Measurements from ENCODE around the gene BCAT1.
"Not testable (repeated sequence)": the region's sequence is repeated elsewhere in the genome, so short reads cannot be mapped to it uniquely, and the experiment has no call there.

The BCAT1 gene

GRCh38 chr12:24809306-24809705, 139.6 kb downstream of the BCAT1 start:
- not testable (repeated sequence) for DNase-seq (ENCODE audit: low read depth)

DNA sequence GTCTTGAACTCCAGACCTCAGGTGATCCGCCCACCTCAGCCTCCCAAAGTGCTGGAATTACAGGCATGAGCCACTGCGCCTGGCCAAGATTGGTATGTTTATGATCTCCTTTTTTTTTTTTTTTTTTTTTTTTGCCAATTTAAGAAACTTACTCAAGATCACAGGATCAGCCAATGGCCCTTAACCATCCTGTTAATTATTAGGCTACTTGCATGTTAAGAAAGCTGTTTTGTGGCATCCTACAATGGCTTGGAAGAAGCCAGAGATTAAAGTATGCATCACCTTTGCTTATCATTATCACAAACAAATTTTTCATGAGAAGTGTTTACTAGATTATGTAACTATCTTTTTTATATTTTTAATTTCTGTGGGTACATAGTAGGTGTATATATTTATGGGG, 140.2 kb downstream of the BCAT1 start:
- no peak for DNase-seq (ENCODE audit: low read depth)

DNA sequence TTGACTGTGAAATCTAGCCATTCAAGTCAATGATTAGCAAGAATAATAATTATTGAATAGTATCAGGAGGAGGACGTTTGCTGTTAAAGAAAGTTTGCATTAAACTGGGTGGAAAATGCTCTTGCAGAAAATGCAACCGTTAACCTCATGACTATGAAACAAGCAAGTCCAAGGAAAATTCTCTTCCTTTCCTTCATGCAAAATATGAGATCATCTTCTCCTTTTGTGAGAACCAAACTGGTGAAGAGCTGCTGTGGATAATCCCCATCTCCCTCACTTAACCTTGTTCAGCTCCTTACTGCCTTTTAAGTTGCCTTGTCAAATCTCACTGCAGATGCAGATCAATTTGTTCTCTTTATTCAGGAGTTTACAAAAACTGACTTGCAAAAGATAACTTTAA, 142.5 kb downstream of the BCAT1 start:
- DNase-seq (ENCODE audit: low read depth) = no peak

DNA sequence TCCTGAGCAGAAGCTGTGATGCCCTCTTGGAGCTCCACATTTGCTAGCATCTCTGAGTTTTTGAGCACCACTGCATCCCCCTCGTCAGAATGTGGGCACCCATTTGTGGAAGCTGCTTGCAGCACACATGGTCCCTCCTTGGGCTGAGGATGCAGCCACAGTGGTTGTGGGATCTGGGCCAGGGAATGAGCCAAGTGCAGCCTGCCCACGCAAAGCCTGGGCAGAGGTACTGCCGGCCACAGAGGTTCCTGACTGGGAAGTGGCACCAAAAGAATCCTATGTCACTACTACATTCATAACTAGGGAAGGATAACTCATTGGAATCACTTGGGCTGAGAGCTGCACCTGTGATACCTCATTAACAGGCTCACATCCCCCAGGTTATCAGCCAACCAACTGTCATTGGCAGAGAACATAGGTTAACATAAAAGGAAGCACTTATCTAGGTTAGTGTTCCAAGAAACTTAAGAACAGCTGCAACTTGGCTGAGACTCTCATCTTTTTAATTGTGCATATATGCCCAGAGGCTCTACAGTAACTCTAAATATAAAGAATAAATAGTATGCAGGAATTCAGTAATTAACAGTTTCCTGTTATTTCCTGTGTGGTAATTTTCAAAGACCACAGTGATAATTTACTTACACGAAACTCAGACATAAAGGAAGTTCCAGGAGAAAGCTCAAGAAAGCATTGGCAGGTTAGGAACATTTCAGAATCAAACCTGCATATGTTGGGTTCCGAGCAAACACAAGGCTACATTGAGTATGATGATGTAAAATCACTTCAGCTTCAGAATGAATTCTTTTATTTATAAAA, 145.3 kb downstream of the BCAT1 start:
- no peak for DNase-seq (ENCODE audit: low read depth)

DNA sequence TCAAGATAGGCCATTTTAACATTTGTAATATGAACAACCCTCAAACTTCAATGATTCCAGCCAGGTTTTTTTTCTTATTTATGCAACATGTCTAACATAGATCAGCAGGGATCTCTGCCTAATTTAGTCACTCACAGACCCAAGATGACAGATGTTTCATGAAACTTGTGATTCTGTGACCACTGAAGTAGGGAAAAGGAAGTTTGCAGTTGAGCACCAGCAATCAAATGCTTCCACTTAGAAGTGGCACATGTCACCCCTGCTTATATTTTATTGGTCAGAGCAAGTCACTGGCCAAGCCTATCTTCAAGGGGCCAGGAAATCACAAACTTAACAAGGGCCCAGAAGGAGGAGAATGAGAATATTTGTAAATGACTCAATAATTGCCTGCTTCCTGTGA, 150.6 kb downstream of the BCAT1 start:
- no peak for DNase-seq (ENCODE audit: low read depth)

- DNase-seq (ENCODE audit: low read depth) = no peak
Measured at GRCh38 chr12:24797901-24798300, 151.0 kb downstream of the BCAT1 start.

DNA sequence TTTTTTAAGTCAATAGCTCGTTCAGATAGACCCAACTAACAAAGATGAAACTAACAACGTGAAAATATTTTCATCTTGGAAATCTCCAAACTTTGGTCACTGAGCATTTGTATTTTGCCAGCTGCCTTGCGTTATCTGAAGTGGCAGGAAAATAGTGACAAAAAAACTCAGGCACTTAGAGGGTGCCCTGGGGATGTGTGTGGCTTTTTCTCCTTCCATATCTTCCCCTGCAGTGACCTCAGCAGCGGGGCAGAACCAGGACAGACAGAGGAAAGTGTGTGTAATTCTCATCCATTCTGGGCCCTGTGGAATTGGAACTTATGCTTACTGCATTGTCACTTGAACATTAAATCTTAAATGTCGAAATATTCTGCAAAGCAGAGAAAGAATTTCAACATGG, 152.0 kb downstream of the BCAT1 start:
- DNase-seq (ENCODE audit: low read depth) = no peak

DNA sequence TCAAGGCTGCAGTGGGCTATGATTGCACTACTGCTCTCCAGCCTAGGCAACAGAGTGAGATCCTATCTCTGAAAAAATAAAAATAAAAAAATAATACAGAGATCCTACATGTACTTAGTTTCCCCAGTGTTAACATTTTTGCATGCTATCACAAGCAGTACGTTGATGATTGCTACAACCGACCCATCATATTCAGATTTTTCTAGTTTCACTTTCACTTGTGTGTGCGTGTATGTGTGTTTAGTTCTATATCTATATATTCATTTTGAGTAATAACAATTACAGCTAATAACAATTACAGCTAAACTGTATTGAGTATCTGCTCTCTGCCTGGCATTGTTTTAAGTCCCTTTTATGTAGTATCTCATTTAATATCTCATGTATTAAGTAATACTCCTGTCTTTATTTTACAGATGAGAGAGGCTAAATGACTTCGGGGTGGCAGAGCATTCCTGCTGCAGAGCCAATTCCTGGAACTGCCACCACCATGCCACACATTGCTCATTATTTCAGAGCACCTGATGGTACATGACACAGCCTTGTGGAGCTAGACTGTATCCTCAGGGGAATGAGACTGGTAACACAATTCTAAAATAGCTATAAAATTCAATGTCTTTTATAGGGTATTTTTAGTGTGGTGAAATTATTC, 153.1 kb downstream of the BCAT1 start:
- no peak for DNase-seq (ENCODE audit: low read depth)

DNA sequence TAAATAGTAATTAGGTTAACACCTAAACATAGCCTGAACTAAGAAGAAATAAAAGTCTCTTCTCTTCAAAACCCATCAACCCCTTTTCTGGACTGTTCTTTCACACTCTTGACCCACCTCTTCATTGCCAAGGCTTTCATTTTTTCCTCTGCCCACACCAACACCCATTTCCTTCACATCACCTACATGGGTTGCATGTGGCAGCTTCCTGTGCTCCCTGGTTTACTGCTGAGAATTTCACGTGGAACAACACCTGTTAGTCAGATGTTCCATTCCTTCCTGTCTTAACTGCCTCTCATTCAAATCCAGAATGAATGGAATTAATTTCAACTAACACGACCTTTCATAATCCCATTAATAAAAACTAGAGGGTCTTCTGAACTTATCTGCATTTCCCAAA, 157.3 kb downstream of the BCAT1 start:
- DNase-seq (ENCODE audit: low read depth) = no peak

DNA sequence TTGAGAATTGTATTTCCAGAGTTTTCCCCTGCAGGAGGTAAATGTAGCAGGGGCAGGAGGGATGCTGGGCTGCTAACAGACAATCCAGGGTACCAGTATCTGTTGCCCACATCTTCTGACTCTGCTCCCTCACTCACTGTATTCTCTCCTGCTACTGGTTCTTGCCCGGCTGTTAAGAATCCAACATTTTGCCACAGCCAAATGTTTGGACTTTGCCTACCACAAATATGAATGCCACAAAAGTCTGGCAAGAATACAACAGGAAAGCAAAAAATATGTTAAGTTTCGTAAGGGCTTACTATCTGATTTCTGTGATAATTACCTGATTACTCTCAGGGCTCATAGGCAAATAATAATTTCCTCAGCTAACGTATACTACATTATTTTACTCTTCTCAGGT, 160.0 kb downstream of the BCAT1 start:
- no peak for DNase-seq (ENCODE audit: low read depth)

- no peak for DNase-seq (ENCODE audit: low read depth)
Measured at GRCh38 chr12:24780697-24781368, 168.1 kb downstream of the BCAT1 start.

GRCh38 chr12:24778486-24779304, 170.2 kb downstream of the BCAT1 start:
- DNase-seq (ENCODE audit: low read depth) = no peak

DNA sequence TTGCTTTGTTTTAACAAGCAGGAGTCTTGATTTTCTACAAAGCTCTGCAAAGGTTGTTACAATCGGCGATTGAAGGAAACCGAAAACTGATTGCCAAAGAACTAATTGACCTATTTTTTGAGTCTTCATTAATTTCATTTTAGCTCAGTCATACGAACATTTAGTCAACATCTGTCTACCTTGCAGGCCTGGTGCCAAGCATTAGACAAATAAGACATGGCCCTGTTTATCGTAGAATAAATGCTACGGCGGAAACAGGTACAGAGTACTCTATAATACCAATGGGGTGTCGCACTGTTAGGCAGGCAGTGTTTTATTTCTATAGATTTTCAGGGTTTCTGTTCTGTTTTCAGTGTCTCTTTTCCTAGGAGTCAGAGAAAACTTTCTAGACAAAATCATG, 171.5 kb downstream of the BCAT1 start:
- DNase-seq (ENCODE audit: low read depth) = no peak

DNA sequence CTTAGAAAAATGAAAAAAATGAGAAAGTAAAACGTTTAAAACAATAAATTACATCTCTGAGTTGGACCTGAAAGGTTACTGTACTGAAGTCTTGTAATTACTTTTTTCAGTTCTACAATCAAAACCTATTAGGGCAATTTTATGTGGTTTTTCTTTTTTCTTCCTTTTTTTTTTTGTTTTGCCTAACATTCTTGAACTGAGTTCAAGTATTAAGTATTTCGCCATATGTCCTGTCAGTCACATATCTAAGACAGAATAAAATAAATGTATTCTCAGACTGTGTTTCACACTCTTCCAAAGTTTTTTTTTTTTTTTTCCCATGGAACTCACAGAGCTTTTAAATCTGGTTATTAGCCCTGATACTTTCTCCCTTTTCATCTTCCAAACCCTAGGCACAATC, 172.0 kb downstream of the BCAT1 start:
- DNase-seq (ENCODE audit: low read depth) = no peak

DNA sequence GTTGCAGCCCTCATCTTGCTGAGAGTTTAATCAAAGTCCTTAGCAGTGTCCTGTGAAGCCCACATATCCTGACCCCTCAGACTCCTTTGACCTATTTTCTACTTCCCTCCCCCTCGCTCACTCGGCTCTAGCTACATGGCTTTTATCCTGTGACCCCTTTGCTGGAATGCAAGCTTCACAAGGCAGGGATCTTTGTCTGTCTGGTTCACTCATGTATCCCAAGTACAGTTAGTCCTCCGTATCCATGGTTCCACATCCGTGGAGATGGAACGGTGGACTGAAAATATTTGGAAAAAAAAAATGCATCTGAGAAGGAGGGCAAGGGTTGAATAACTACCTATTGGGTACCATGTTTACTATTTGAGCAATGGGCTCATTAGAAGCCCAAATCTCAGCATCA, 173.8 kb downstream of the BCAT1 start:
- DNase-seq (ENCODE audit: low read depth) = no peak

DNA sequence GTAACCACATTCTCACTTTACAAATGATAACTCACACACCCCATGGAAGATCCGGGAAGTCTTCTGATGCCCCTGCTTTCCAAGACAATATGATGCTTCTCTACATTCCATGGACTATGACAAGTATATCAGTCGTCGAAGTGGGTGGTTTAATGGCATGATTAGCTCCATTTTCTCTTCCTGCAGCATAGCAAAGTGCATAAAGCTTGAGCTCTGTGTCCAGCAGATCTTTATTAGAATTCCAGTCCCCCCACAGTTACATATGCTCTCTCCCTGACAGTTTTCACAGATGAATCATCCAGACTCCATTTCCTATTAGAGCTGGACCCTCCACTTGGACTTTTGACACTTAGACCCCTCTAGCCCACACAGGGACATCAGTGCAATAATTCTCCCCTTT, 174.9 kb downstream of the BCAT1 start:
- DNase-seq (ENCODE audit: low read depth) = no peak

DNA sequence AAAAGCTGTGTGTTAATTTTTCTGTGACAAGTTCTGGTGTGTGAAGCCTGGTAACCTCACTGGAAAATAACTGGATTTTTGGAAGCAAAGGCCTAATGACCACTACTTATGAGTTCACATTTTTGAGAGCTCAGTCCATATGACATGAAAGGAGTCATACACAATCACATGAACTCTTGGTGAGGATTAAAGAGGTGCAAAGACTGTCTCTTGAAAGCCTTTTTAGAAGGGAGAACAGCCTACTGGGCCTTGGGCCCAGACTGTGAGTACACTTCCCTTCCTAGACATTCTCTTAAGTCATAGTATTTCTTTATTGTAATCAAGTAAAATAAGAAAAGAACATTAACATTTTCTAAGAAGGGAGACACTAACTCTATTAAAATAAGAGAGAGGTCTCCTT, 176.1 kb downstream of the BCAT1 start:
- no peak for DNase-seq (ENCODE audit: low read depth)

- no peak for DNase-seq (ENCODE audit: low read depth)
Measured at GRCh38 chr12:24770821-24771220, 178.1 kb downstream of the BCAT1 start.

DNA sequence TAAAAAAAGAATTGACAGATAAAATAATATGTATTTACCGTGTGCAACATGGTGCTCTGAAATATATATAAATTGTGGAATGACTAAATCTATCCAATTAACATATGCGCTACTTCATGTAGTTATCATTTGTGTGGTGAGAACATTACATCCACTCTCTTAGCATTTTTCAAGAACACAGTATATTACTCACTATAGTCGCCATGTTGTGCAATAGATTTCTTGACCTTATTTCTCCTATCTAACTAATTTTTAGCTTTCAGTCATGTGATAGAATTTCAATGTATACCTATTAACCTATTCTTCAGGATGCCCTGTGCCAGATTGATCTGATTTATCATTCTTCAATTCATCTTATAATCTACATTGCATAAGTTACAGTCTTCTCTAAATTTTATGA, 178.6 kb downstream of the BCAT1 start:
- DNase-seq (ENCODE audit: low read depth) = no peak

DNA sequence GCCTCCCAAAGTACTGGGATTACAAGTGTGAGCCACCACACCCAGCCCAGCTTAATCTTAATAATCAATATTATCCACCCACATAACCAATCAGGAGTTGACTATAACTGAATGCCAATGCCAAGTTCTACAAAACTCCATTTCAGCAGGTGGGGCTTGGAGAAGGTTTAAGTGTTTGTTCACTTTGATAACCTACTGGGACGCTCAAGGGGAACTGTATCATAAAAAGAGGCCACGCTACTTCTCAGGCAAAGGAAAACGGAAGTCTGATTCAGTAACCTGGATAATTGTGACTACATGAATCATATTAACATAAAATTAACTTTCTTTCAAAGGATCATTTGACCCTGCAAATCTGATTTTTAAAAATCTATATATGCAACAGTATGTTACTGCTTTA, 179.2 kb downstream of the BCAT1 start:
- no peak for DNase-seq (ENCODE audit: low read depth)

DNA sequence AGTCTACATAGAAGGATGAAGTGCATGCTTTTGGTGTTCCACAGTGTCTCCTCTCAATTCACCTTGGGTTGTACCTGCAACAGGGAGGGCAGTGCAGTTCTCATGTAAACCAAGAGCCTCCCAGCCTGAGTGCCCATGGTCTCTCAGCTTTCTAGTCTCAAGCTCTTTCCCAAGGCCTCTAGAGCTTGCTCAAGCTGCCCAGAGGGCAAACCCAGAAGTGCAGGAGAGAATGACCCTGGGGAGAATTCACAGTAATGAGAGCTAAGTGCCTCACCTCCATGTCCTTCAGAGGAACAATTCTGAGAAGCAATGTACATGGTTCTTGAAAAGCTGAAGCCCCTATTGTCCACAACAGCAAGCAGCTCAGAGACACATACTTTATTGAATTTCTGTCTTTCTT, 180.5 kb downstream of the BCAT1 start:
- no peak for DNase-seq (ENCODE audit: low read depth)

DNA sequence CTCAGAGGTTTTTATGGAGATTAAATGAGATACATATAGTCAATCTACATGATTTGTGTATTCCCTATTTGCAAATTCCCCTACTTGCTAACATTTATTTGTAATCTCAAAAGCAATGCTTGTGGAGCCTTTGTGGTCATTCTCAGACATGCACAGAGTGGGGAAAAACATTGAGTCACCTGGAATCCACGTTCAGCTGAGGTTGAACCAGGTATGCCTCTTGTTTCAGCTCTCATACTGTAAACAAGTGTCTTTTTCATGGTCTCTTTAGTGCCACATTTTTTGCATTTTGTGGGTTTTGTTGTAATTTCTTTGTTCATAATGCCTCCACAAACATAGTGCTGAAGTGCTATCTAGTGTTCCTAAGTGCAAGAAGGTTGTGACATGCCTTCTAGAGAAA, 181.9 kb downstream of the BCAT1 start:
- no peak for DNase-seq (ENCODE audit: low read depth)
